Measurements from ENCODE around the gene SMC5. TPM values are rescaled to one million over a fixed set of nuclear protein-coding genes. Genes with fewer than 3 reads are reported as not detected.
"Not testable (repeated sequence)": the region's sequence is repeated elsewhere in the genome, so short reads cannot be mapped to it uniquely, and the experiment has no call there.

Gene SMC5
- total and polyA plus RNA-seq, 4 donors: 5.6 to 70.8 (median 10.3) TPM

GRCh38 chr9:70322096-70322495 lies 63.3 kb downstream of the SMC5 start (continued):
- TF ChIP-seq ZBTB33 (IDR thresholded peaks at IDR 0.05): no peak
- no peak for TF ChIP-seq GABPA (IDR thresholded peaks at IDR 0.05 in 1 of 2, conservative IDR thresholded peaks at IDR 0.05 in 1 of 2)
- TF ChIP-seq TAF1 (conservative IDR thresholded peaks at IDR 0.05): no peak

- H3K9ac ChIP-seq (ENCODE audit: low read depth in 1 of 2, low read length in 2 of 2): no peak overlapping the region
- TF ChIP-seq FOXA1 (IDR thresholded peaks at IDR 0.05) (no peak), REST (IDR thresholded peaks at IDR 0.05) (no peak), GABPA (IDR thresholded peaks at IDR 0.05 in 1 of 2, conservative IDR thresholded peaks at IDR 0.05 in 1 of 2) (no peak), CTCF (IDR thresholded peaks at IDR 0.05; ENCODE audit: low read depth, low read length, missing input control) (no peak)
- no peaks in the 10 kb centered on the region for H3K27me3 ChIP-seq (ENCODE audit: control insufficient read depth in 4 of 4, insufficient read depth in 4 of 4, low read length in 3 of 4)
- no peak overlapping the region for H3K4me3 ChIP-seq (ENCODE audit: low read depth in 1 of 3, low read length in 3 of 3)
- H3K27ac ChIP-seq (ENCODE audit: low read depth in 1 of 2, low read length in 2 of 2): no peak overlapping the region
- H3K4me1 ChIP-seq (ENCODE audit: control insufficient read depth in 4 of 4, insufficient read depth in 4 of 4, low read length in 3 of 4): no peaks in the 10 kb centered on the region
- peaks cover 5 to 54% (median 26%) of the 10 kb centered on the region in 4 donors for H3K36me3 ChIP-seq (ENCODE audit: control insufficient read depth in 4 of 4, insufficient read depth in 3 of 4, low read depth in 1 of 4, low read length in 3 of 4)
- no peak for DNase-seq (ENCODE audit: low spot score)
- WGBS: 95% methylated on average over 3 of the region's 3 CpGs
- no peaks in the 10 kb centered on the region for H3K9me3 ChIP-seq (ENCODE audit: control insufficient read depth in 4 of 4, low read length in 3 of 4)
Observed at GRCh38 chr9:70324963-70325362, 66.2 kb downstream of the SMC5 start.

GRCh38 chr9:70328625-70329024 lies 69.8 kb downstream of the SMC5 start:
- not testable (repeated sequence) for H3K4me1 ChIP-seq (ENCODE audit: control insufficient read depth in 4 of 4, insufficient read depth in 4 of 4, low read length in 3 of 4); H3K4me3 ChIP-seq (ENCODE audit: low read depth in 1 of 3, low read length in 3 of 3); H3K27ac ChIP-seq (ENCODE audit: low read depth in 1 of 2, low read length in 2 of 2); H3K9ac ChIP-seq (ENCODE audit: low read depth in 1 of 2, low read length in 2 of 2); H3K27me3 ChIP-seq (ENCODE audit: control insufficient read depth in 4 of 4, insufficient read depth in 4 of 4, low read length in 3 of 4); DNase-seq (ENCODE audit: low spot score); H3K9me3 ChIP-seq (ENCODE audit: control insufficient read depth in 4 of 4, low read length in 3 of 4)
- H3K36me3 ChIP-seq (ENCODE audit: control insufficient read depth in 4 of 4, insufficient read depth in 3 of 4, low read depth in 1 of 4, low read length in 3 of 4): peaks cover 6 to 34% (median 19%) of the 10 kb centered on the region in 4 donors
- 97% methylated on average over 4 of the region's 4 CpGs for WGBS

- Histone ChIP-seq H3K4me3 (ENCODE audit: low read depth in 1 of 3, low read length in 3 of 3) (no peak overlapping the region), H3K36me3 (ENCODE audit: control insufficient read depth in 4 of 4, insufficient read depth in 3 of 4, low read depth in 1 of 4, low read length in 3 of 4) (peaks cover 0 to 3% (median 1%) of the 10 kb centered on the region in 4 donors), H3K9me3 (ENCODE audit: control insufficient read depth in 4 of 4, low read length in 3 of 4) (no peaks in the 10 kb centered on the region), H3K4me1 (ENCODE audit: control insufficient read depth in 4 of 4, insufficient read depth in 4 of 4, low read length in 3 of 4) (no peaks in the 10 kb centered on the region), H3K27me3 (ENCODE audit: control insufficient read depth in 4 of 4, insufficient read depth in 4 of 4, low read length in 3 of 4) (no peaks in the 10 kb centered on the region), H3K9ac (ENCODE audit: low read depth in 1 of 2, low read length in 2 of 2) (no peak overlapping the region), H3K27ac (ENCODE audit: low read depth in 1 of 2, low read length in 2 of 2) (no peak overlapping the region)
- no peak for DNase-seq (ENCODE audit: low spot score)
- WGBS: 2% methylated on average over 1 of the region's 1 CpG
- TF ChIP-seq TAF1 (conservative IDR thresholded peaks at IDR 0.05) (no peak), CTCF (IDR thresholded peaks at IDR 0.05; ENCODE audit: low read depth, low read length, missing input control) (peak; percentile 39), ZBTB33 (IDR thresholded peaks at IDR 0.05) (no peak), REST (IDR thresholded peaks at IDR 0.05) (no peak), NR2F2 (IDR thresholded peaks at IDR 0.05) (no peak)
Observed at GRCh38 chr9:70340572-70340971, 81.8 kb downstream of the SMC5 start.

Data from liver (tissue), 9 donors.